Measurements from ENCODE around the gene AAMP.

- TF ChIP-seq POLR2A (IDR thresholded peaks at IDR 0.05) (no peak), CTCF (IDR thresholded peaks at IDR 0.05) (no peak)
Observed at GRCh38 chr2:218219934-218220333, 50.0 kb downstream of the AAMP start.
